Psoas muscle (tissue), 8 donors: ENCODE measurements around the gene SLC1A2. TPM values are rescaled to one million over a fixed set of nuclear protein-coding genes. Genes with fewer than 3 reads are reported as not detected.

Source experiments
- ATAC-seq, 4 donors: fragments of 200-7000 bp; cut with Tn5 transposase; one replicate each; pipeline ENCODE4 v1.9.1; 2020; ENCODE audit warnings: moderate library complexity in 3 of 4, mild to moderate bottlenecking in 2 of 4
- DNase-seq, 2 donors: peaks; one replicate each; pipeline ENCODE4 v3.0.0-alpha.2; 2020
- H3K27ac ChIP-seq: fragments of 200-600 bp; one replicate; pipeline ENCODE4 v1.8.0; 2022
- H3K27me3 ChIP-seq, 3 donors: fragments of 200-600 bp in 1 of 3; one replicate each; pipeline versions ENCODE4 v1.6.1 to v1.8.0; 2013 to 2022; ENCODE audit warnings: low read length in 2 of 3, mild to moderate bottlenecking in 2 of 3, moderate library complexity in 1 of 3; ENCODE audit not compliant: insufficient read depth in 3 of 3
- H3K36me3 ChIP-seq, 2 donors: fragments of 200-600 bp in 1 of 2; one replicate each; pipeline versions ENCODE4 v1.6.1 to v1.8.0; 2013 to 2022; ENCODE audit warnings: low read depth in 1 of 2, mild to moderate bottlenecking in 1 of 2, moderate library complexity in 1 of 2; ENCODE audit not compliant: insufficient read depth in 1 of 2
- H3K4me1 ChIP-seq: fragments of 200-600 bp; one replicate; pipeline ENCODE4 v1.8.0; 2022
- H3K4me3 ChIP-seq: fragments of 200-600 bp; one replicate; pipeline ENCODE4 v1.8.0; 2022; ENCODE audit warnings: mild to moderate bottlenecking
- H3K9me3 ChIP-seq: fragments of 200-600 bp; one replicate; pipeline ENCODE4 v1.8.0; 2022
- CTCF ChIP-seq: fragments of 200-600 bp; IDR thresholded peaks from one replicate; pipeline ENCODE4 v1.8.0; 2022; ENCODE audit warnings: antibody characterized with exemption
- WGBS, 3 donors: extraction: QIAGEN DNeasy Blood & Tissue Kit; methylation state at CpG; one replicate each; pipeline versions ENCODE4 v1.1.6 to v1.1.7; 2013; 5-methylcytosine and 5-hydroxymethylcytosine counted together
- intact Hi-C, 2 donors: fragments of 100-400 bp; cut with DNase I; formaldehyde crosslinking; loops; one replicate each; pipeline versions ENCODE4 v1.11.0 to v1.14.2; 2022
- polyA plus RNA-seq, 3 donors: library from polyadenylated mRNA; stranded (reverse); fragments of 200-250 nt; gene quantifications; one replicate each; pipeline ENCODE4 v1.2.3, GENCODE V29; 2013
- total RNA-seq, 4 donors: library from RNA; stranded (reverse); fragmentation: NEBNext Ultra II Directional in 2 of 4; extraction: Animal tissue kit (Norgen Biotek cat#: 25700) in 2 of 4; gene quantifications; one replicate each; pipeline versions ENCODE4 v1.2.1 to v1.2.4, GENCODE V29; 2021 to 2023
- donor health status: healthy with polysubstance abuse.
- donor health status: DM: no; HTN: no; CAD: no; lungs with moderate emphysema.
- donor health status: Bipolar disorder and iron deficiency.
- donor health status: healthy.
- donor health status: DM: yes; HTN: yes; CAD: no.
- donor health status: DM: no; HTN: no; CAD: no.
- donor health status: DM: no; HTN: no; CAD: no.
- donor health status: DM: yes; HTN: yes; CAD: no.

The SLC1A2 gene
- total and polyA plus RNA-seq, 7 donors = 0.05 to 2.0 (median 0.35) TPM

- 82 to 91% (median 86%) methylated on average over 1 of the region's 1 CpG for WGBS, 3 donors
- no peaks in the 10 kb centered on the region for H3K4me1 ChIP-seq
- no peak for ATAC-seq
These were observed 177.8 kb downstream of the SLC1A2 start for GRCh38 chr11:35241531-35241930.

GRCh38 chr11:35241083-35241482 lies 178.3 kb downstream of the SLC1A2 start:
- Histone ChIP-seq H3K4me3 (no peak overlapping the region), H3K36me3 (no peaks in the 10 kb centered on the region), H3K27me3 (no peaks in the 10 kb centered on the region), H3K27ac (no peak overlapping the region), H3K4me1 (no peaks in the 10 kb centered on the region), H3K9me3 (no peaks in the 10 kb centered on the region)
- WGBS, 3 donors = 97 to 100% (median 97%) methylated on average over 1 of the region's 1 CpG
- intact Hi-C loops = loop anchor here in 1 of 2 donors (5.0 kb wide), 1 partner anchor 244 kb away; no protein-coding TSS in a partner anchor
- no peak for DNase-seq
- ATAC-seq = no peak
- no peak for TF ChIP-seq CTCF

More at GRCh38 chr11:35241531-35241930, 177.8 kb downstream of the SLC1A2 start:
- Histone ChIP-seq H3K9me3 (no peaks in the 10 kb centered on the region), H3K27ac (no peak overlapping the region), H3K36me3 (no peaks in the 10 kb centered on the region), H3K4me3 (no peak overlapping the region), H3K27me3 (no peaks in the 10 kb centered on the region)
- DNase-seq = no peak
- intact Hi-C loops = loop anchor here in 1 of 2 donors (5.0 kb wide), 1 partner anchor 244 kb away; no protein-coding TSS in a partner anchor
- no peak for TF ChIP-seq CTCF

GRCh38 chr11:35239471-35240075 lies 179.8 kb downstream of the SLC1A2 start:
- no peak for TF ChIP-seq CTCF
- Histone ChIP-seq H3K9me3 (no peaks in the 10 kb centered on the region), H3K4me1 (no peaks in the 10 kb centered on the region), H3K27me3 (no peaks in the 10 kb centered on the region), H3K36me3 (no peaks in the 10 kb centered on the region), H3K4me3 (no peak overlapping the region), H3K27ac (no peak overlapping the region)
- DNase-seq = no peak
- 63 to 71% (median 70%) methylated on average over 4 of the region's 4 CpGs for WGBS, 3 donors
- ATAC-seq = no peak
- intact Hi-C loops = loop anchor here (5.0 kb wide), 2 partner anchors 242 to 312 kb away; no protein-coding TSS in a partner anchor

GRCh38 chr11:35238882-35239281 lies 180.5 kb downstream of the SLC1A2 start:
- Histone ChIP-seq H3K27ac (no peak overlapping the region), H3K4me1 (no peaks in the 10 kb centered on the region), H3K9me3 (peaks cover 5% of the 10 kb centered on the region), H3K4me3 (no peak overlapping the region), H3K27me3 (no peaks in the 10 kb centered on the region), H3K36me3 (no peaks in the 10 kb centered on the region)
- intact Hi-C loops = loop anchor here (5.0 kb wide), 2 partner anchors 242 to 312 kb away; no protein-coding TSS in a partner anchor
- TF ChIP-seq CTCF = no peak
- ATAC-seq (no peak), DNase-seq (no peak)
- 90 to 93% (median 90%) methylated on average over 1 of the region's 1 CpG for WGBS, 3 donors
